ENCODE results near the gene ACTR1A. TPM values are rescaled to one million over a fixed set of nuclear protein-coding genes. Genes with fewer than 3 reads are reported as not detected.
"Not testable (repeated sequence)": the region's sequence is repeated elsewhere in the genome, so short reads cannot be mapped to it uniquely, and the experiment has no call there.

Gene ACTR1A
- polyA plus RNA-seq, 4 donors = 42.1 to 68.1 (median 67.2) TPM

GRCh38 chr10:102461187-102462054, 41.1 kb downstream of the ACTR1A start:
- H3K4me3 ChIP-seq (ENCODE audit: low read depth in 1 of 3, low read length in 3 of 3) = peak overlapping the region; percentile 24 to 47 (median 46)
- no peak for FAIRE-seq

DNA sequence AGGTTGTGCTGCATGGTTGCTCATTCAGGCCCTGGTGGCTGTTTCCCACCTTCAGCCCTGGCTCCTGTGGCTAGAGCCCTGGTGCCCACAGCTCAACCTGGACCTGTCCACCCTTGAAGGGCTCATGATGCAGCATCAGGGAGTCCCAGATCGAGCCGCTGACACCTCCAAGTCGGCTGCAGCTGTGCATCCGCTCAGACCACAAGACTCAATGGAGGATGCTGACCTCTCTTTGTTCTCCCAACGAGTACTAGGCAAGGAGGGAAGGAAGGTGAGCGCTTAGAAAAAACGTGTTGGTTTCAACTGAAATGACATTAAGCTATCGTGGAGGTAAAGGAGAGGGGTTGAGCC, 41.7 kb downstream of the ACTR1A start:
- peaks cover 3 to 56% (median 7%) of the 10 kb centered on the region in 3 donors for H3K4me1 ChIP-seq (ENCODE audit: control insufficient read depth in 3 of 3, insufficient read depth in 2 of 3, low read depth in 1 of 3, low read length in 2 of 3)
- no peaks in the 10 kb centered on the region for H3K27me3 ChIP-seq (ENCODE audit: control insufficient read depth in 3 of 3, insufficient read depth in 3 of 3, low read length in 3 of 3)
- no peaks in the 10 kb centered on the region for H3K9me3 ChIP-seq (ENCODE audit: control insufficient read depth in 2 of 2, insufficient read depth in 1 of 2, low read depth in 1 of 2, low read length in 1 of 2)
- H3K27ac ChIP-seq (ENCODE audit: low read depth in 1 of 3, low read length in 2 of 3) = peak overlapping the region in 1 of 3 donors; percentile 27
- 12 to 26% (median 16%) methylated on average over 8 of the region's 8 CpGs for WGBS, 3 donors
- FAIRE-seq (no peak), DNase-seq (no peak)
- peaks cover 0 to 4% (median 0%) of the 10 kb centered on the region in 3 donors for H3K36me3 ChIP-seq (ENCODE audit: control insufficient read depth in 3 of 3, insufficient read depth in 2 of 3, low read depth in 1 of 3, low read length in 3 of 3)
- peak overlapping the region in 2 of 3 donors; percentile 46 to 47 for H3K4me3 ChIP-seq (ENCODE audit: low read depth in 1 of 3, low read length in 3 of 3)

More at GRCh38 chr10:102461187-102462054, 41.1 kb downstream of the ACTR1A start:
- no peaks in the 10 kb centered on the region for H3K27me3 ChIP-seq (ENCODE audit: control insufficient read depth in 3 of 3, insufficient read depth in 3 of 3, low read length in 3 of 3)
- 1 to 4% (median 1%) methylated on average over 52 to 54 of the region's 54 CpGs for WGBS, 3 donors
- no peaks in the 10 kb centered on the region for H3K9me3 ChIP-seq (ENCODE audit: control insufficient read depth in 2 of 2, insufficient read depth in 1 of 2, low read depth in 1 of 2, low read length in 1 of 2)
- peak overlapping the region in 1 of 3 donors; percentile 27 for H3K27ac ChIP-seq (ENCODE audit: low read depth in 1 of 3, low read length in 2 of 3)
- H3K4me1 ChIP-seq (ENCODE audit: control insufficient read depth in 3 of 3, insufficient read depth in 2 of 3, low read depth in 1 of 3, low read length in 2 of 3) = peaks cover 3 to 51% (median 7%) of the 10 kb centered on the region in 3 donors
- peak; percentile 94 to 96 for DNase-seq
- peaks cover 0 to 2% (median 0%) of the 10 kb centered on the region in 3 donors for H3K36me3 ChIP-seq (ENCODE audit: control insufficient read depth in 3 of 3, insufficient read depth in 2 of 3, low read depth in 1 of 3, low read length in 3 of 3)

DNA sequence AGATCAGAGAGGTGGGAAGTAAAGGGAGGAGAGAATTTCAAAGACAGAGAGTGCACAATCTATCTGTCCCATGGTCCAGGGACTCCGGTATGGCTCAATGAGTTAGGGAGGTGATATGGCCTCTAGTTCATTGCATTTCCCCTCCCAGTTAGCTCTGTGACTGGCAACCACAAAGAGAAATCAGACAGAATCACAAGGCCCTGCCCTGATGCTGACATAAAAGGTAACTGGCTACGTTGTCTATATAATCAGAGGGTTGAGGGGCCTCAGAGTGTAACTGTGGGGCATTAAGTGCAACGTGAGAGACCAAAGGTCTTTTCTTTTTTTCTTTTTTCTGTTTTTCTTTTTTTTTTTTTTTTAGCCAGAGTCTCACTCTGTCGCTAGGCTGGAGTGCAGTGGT, 43.9 kb downstream of the ACTR1A start:
- WGBS, 3 donors = 57 to 70% (median 66%) methylated on average over 4 of the region's 4 CpGs
- Histone ChIP-seq H3K4me3 (ENCODE audit: low read depth in 1 of 3, low read length in 3 of 3) (no peak overlapping the region), H3K27me3 (ENCODE audit: control insufficient read depth in 3 of 3, insufficient read depth in 3 of 3, low read length in 3 of 3) (no peaks in the 10 kb centered on the region), H3K9me3 (ENCODE audit: control insufficient read depth in 2 of 2, insufficient read depth in 1 of 2, low read depth in 1 of 2, low read length in 1 of 2) (no peaks in the 10 kb centered on the region), H3K27ac (ENCODE audit: low read depth in 1 of 3, low read length in 2 of 3) (peak overlapping the region in 1 of 3 donors; percentile 77), H3K4me1 (ENCODE audit: control insufficient read depth in 3 of 3, insufficient read depth in 2 of 3, low read depth in 1 of 3, low read length in 2 of 3) (peaks cover 3 to 71% (median 7%) of the 10 kb centered on the region in 3 donors), H3K36me3 (ENCODE audit: control insufficient read depth in 3 of 3, insufficient read depth in 2 of 3, low read depth in 1 of 3, low read length in 3 of 3) (peaks cover 0 to 9% (median 0%) of the 10 kb centered on the region in 3 donors)
- DNase-seq (peak in 1 of 2 donors; percentile 75), FAIRE-seq (no peak)

GRCh38 chr10:102457591-102458150, 44.8 kb downstream of the ACTR1A start:
- 86 to 89% (median 87%) methylated on average over 9 of the region's 9 CpGs for WGBS, 3 donors
- H3K4me3 ChIP-seq (ENCODE audit: low read depth in 1 of 3, low read length in 3 of 3) = no peak overlapping the region
- no peak overlapping the region for H3K27ac ChIP-seq (ENCODE audit: low read depth in 1 of 3, low read length in 2 of 3)
- DNase-seq (no peak), FAIRE-seq (no peak)
- H3K4me1 ChIP-seq (ENCODE audit: control insufficient read depth in 3 of 3, insufficient read depth in 2 of 3, low read depth in 1 of 3, low read length in 2 of 3) = peaks cover 3 to 71% (median 7%) of the 10 kb centered on the region in 3 donors
- H3K27me3 ChIP-seq (ENCODE audit: control insufficient read depth in 3 of 3, insufficient read depth in 3 of 3, low read length in 3 of 3) = no peaks in the 10 kb centered on the region
- peaks cover 0 to 19% (median 0%) of the 10 kb centered on the region in 3 donors for H3K36me3 ChIP-seq (ENCODE audit: control insufficient read depth in 3 of 3, insufficient read depth in 2 of 3, low read depth in 1 of 3, low read length in 3 of 3)
- H3K9me3 ChIP-seq (ENCODE audit: control insufficient read depth in 2 of 2, insufficient read depth in 1 of 2, low read depth in 1 of 2, low read length in 1 of 2) = no peaks in the 10 kb centered on the region

DNA sequence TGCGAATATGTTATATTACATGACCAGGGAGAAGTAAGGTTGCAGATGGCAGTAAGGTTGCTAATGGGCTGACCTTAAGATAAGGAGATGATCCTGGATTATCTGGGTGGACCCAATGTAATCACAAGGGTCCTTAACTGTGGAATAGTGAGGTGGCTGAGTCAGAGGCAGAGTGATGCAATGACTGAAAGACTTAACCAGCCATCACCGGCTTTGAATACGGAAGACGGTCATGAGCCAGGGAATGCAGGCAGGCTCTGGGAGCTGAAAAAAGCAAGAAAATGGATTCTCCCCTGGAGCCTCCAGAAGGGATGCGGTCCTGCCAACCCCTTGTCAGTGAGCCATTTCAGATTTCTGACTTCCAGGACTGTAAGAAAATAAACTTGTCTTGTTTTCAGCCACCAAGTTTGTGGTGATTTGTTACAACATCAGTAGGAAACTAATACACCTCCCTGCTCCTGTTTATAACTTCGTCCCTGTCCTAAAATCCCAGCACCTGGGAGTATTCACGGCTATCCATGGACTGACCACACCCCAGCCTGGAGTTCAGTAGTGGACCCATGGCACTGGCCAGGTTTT, 46.5 kb downstream of the ACTR1A start:
- H3K36me3 ChIP-seq (ENCODE audit: control insufficient read depth in 3 of 3, insufficient read depth in 2 of 3, low read depth in 1 of 3, low read length in 3 of 3) = peaks cover 0 to 36% (median 0%) of the 10 kb centered on the region in 3 donors
- DNase-seq (peak in 1 of 2 donors; percentile 81), FAIRE-seq (no peak)
- H3K27ac ChIP-seq (ENCODE audit: low read depth in 1 of 3, low read length in 2 of 3) = peak overlapping the region in 1 of 3 donors; percentile 75
- no peak overlapping the region for H3K4me3 ChIP-seq (ENCODE audit: low read depth in 1 of 3, low read length in 3 of 3)
- no peaks in the 10 kb centered on the region for H3K9me3 ChIP-seq (ENCODE audit: control insufficient read depth in 2 of 2, insufficient read depth in 1 of 2, low read depth in 1 of 2, low read length in 1 of 2)
- WGBS, 3 donors = 81 to 84% (median 84%) methylated on average over 7 of the region's 7 CpGs
- no peaks in the 10 kb centered on the region for H3K27me3 ChIP-seq (ENCODE audit: control insufficient read depth in 3 of 3, insufficient read depth in 3 of 3, low read length in 3 of 3)
- peaks cover 0 to 68% (median 0%) of the 10 kb centered on the region in 3 donors for H3K4me1 ChIP-seq (ENCODE audit: control insufficient read depth in 3 of 3, insufficient read depth in 2 of 3, low read depth in 1 of 3, low read length in 2 of 3)

GRCh38 chr10:102454662-102455487, 47.6 kb downstream of the ACTR1A start:
- H3K9me3 ChIP-seq (ENCODE audit: control insufficient read depth in 2 of 2, insufficient read depth in 1 of 2, low read depth in 1 of 2, low read length in 1 of 2); H3K27me3 ChIP-seq (ENCODE audit: control insufficient read depth in 3 of 3, insufficient read depth in 3 of 3, low read length in 3 of 3); DNase-seq; H3K4me3 ChIP-seq (ENCODE audit: low read depth in 1 of 3, low read length in 3 of 3); FAIRE-seq: not testable (repeated sequence)
- WGBS, 3 donors = 81 to 86% (median 85%) methylated on average over 13 of the region's 13 CpGs
- Histone ChIP-seq H3K4me1 (ENCODE audit: control insufficient read depth in 3 of 3, insufficient read depth in 2 of 3, low read depth in 1 of 3, low read length in 2 of 3) (peaks cover 0 to 68% (median 0%) of the 10 kb centered on the region in 3 donors), H3K36me3 (ENCODE audit: control insufficient read depth in 3 of 3, insufficient read depth in 2 of 3, low read depth in 1 of 3, low read length in 3 of 3) (peaks cover 0 to 36% (median 0%) of the 10 kb centered on the region in 3 donors), H3K27ac (ENCODE audit: low read depth in 1 of 3, low read length in 2 of 3) (peak overlapping the region in 1 of 3 donors; percentile 75)

DNA sequence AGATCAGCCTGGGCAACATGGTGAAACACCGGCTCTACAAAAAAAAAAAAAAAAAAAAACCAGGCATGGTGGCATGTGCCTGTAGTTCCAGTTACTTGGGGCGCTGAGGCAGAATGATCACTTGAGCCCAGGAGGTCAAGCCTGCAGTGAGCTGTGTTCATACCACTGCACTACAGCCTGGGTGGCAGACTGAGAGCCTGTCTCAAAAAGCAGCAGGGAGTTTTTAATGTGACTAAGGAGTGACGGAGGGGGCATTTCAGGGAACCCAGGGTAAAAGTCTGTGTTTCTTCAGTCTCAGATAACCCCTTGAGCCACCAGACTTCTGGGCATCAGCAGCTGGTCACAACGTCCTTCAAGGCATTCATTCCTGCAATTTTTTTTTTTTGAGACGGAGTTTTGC, 49.0 kb downstream of the ACTR1A start:
- Histone ChIP-seq H3K4me1 (ENCODE audit: control insufficient read depth in 3 of 3, insufficient read depth in 2 of 3, low read depth in 1 of 3, low read length in 2 of 3) (peaks cover 0 to 66% (median 2%) of the 10 kb centered on the region in 3 donors), H3K9me3 (ENCODE audit: control insufficient read depth in 2 of 2, insufficient read depth in 1 of 2, low read depth in 1 of 2, low read length in 1 of 2) (no peaks in the 10 kb centered on the region), H3K27me3 (ENCODE audit: control insufficient read depth in 3 of 3, insufficient read depth in 3 of 3, low read length in 3 of 3) (no peaks in the 10 kb centered on the region), H3K36me3 (ENCODE audit: control insufficient read depth in 3 of 3, insufficient read depth in 2 of 3, low read depth in 1 of 3, low read length in 3 of 3) (peaks cover 0 to 36% (median 0%) of the 10 kb centered on the region in 3 donors), H3K27ac (ENCODE audit: low read depth in 1 of 3, low read length in 2 of 3) (peak overlapping the region in 1 of 3 donors; percentile 51), H3K4me3 (ENCODE audit: low read depth in 1 of 3, low read length in 3 of 3) (no peak overlapping the region)
- FAIRE-seq = no peak
- 81 to 90% (median 82%) methylated on average over 5 of the region's 5 CpGs for WGBS, 3 donors
- no peak for DNase-seq

Measured in small intestine (tissue), 7 donors.